ENCODE results near the gene COA5.
A peak's percentile ranks its signal among the peaks of the same experiment; 100 is the strongest.

Gene COA5

GRCh38 chr2:98571121-98571701 is 37.1 kb downstream of the COA5 start:
- DNase-seq, result no peak

GRCh38 chr2:98570356-98570755 is 38.0 kb downstream of the COA5 start:
- DNase-seq, result no peak

GRCh38 chr2:98569915-98570314 is 38.4 kb downstream of the COA5 start:
- no peak for DNase-seq

GRCh38 chr2:98569197-98569793 is 39.0 kb downstream of the COA5 start:
- DNase-seq, result peak in 2 of 3 experiments; percentile 12 to 21

- no peak for DNase-seq
Observed at GRCh38 chr2:98568161-98568956, 40.0 kb downstream of the COA5 start.

- DNase-seq, result no peak
Observed at GRCh38 chr2:98565941-98566340, 42.4 kb downstream of the COA5 start.

- no peak for DNase-seq
Observed at GRCh38 chr2:98565286-98565860, 42.9 kb downstream of the COA5 start.

GRCh38 chr2:98564541-98565132 is 43.7 kb downstream of the COA5 start:
- no peak for DNase-seq

GRCh38 chr2:98563394-98563793 is 44.9 kb downstream of the COA5 start:
- DNase-seq, result no peak

- no peak for DNase-seq
Observed at GRCh38 chr2:98561902-98562695, 46.2 kb downstream of the COA5 start.

- DNase-seq, result no peak
Observed at GRCh38 chr2:98561018-98561417, 47.3 kb downstream of the COA5 start.

- DNase-seq, result no peak
Observed at GRCh38 chr2:98560256-98560771, 48.0 kb downstream of the COA5 start.

- DNase-seq, result no peak
Observed at GRCh38 chr2:98559581-98559980, 48.7 kb downstream of the COA5 start.

GRCh38 chr2:98558852-98559530 is 49.3 kb downstream of the COA5 start:
- DNase-seq, result no peak

- no peak for DNase-seq
Observed at GRCh38 chr2:98556344-98557033, 51.8 kb downstream of the COA5 start.

- no peak for DNase-seq
Observed at GRCh38 chr2:98555696-98556095, 52.6 kb downstream of the COA5 start.

GRCh38 chr2:98554116-98554861 is 54.0 kb downstream of the COA5 start:
- DNase-seq, result no peak

GRCh38 chr2:98552499-98553179 is 55.7 kb downstream of the COA5 start:
- DNase-seq, result no peak

GRCh38 chr2:98551316-98551715 is 57.0 kb downstream of the COA5 start:
- DNase-seq, result no peak

GRCh38 chr2:98550165-98550564 is 58.1 kb downstream of the COA5 start:
- DNase-seq, result no peak
